ENCODE measurements around the gene SLCO3A1.

SLCO3A1 gene

GRCh38 chr15:91898843-91899242, 45.3 kb downstream of the SLCO3A1 start:
- DNase-seq (ENCODE audit: low read depth): no peak
- no peak overlapping the region for H3K4me3 ChIP-seq (ENCODE audit: low read depth, low read length)
- no peak for TF ChIP-seq CTCF (IDR thresholded peaks at IDR 0.05; ENCODE audit: low read depth, low read length, missing control alignments)

DNA sequence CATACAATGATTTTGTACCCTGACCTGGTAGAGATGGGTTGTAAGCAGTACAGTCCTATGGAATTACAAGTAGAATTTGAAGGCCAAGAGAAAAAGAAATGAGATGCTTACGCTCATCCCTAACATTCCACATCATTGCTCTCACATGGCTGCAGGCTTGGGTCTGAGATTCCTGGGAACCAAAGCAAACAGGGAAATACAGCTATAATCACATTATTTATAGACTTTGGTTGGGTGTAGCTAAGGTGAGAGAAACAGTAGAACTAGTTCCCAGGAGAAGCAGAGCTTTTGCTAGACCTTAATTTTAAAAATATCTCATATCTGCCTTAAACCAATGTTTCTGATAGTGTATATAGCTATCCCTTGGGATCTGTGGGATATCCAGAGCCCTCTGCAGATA, 51.4 kb downstream of the SLCO3A1 start:
- no peak for DNase-seq (ENCODE audit: low read depth)
- no peak for TF ChIP-seq CTCF (IDR thresholded peaks at IDR 0.05; ENCODE audit: low read depth, low read length, missing control alignments)
- H3K4me3 ChIP-seq (ENCODE audit: low read depth, low read length): no peak overlapping the region

GRCh38 chr15:91908391-91908790, 54.9 kb downstream of the SLCO3A1 start:
- H3K4me3 ChIP-seq (ENCODE audit: low read depth, low read length): no peak overlapping the region
- no peak for DNase-seq (ENCODE audit: low read depth)
- TF ChIP-seq CTCF (IDR thresholded peaks at IDR 0.05; ENCODE audit: low read depth, low read length, missing control alignments): no peak

DNA sequence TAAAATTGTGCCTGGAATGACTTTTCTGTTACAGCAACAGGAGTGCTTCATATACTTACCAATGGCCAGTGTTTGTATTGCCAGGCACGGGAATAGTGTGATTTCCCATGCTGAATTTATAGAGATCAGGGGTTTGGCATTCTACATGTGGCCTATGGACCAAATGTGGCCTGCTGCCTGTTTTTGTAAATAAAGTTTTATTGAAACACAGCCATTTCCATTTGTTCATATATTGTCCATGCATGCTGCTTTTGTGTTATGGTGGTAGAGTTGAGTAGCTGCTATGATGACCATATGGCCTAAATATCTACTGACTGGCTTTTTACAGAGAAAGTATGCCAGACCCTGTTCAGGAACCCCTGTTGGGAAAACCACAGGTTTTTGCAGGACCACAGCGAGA, 55.6 kb downstream of the SLCO3A1 start:
- H3K4me3 ChIP-seq (ENCODE audit: low read depth, low read length): no peak overlapping the region
- no peak for DNase-seq (ENCODE audit: low read depth)
- no peak for TF ChIP-seq CTCF (IDR thresholded peaks at IDR 0.05; ENCODE audit: low read depth, low read length, missing control alignments)

GRCh38 chr15:91909574-91909973, 56.1 kb downstream of the SLCO3A1 start:
- TF ChIP-seq CTCF (IDR thresholded peaks at IDR 0.05; ENCODE audit: low read depth, low read length, missing control alignments): no peak
- H3K4me3 ChIP-seq (ENCODE audit: low read depth, low read length): no peak overlapping the region
- DNase-seq (ENCODE audit: low read depth): no peak

DNA sequence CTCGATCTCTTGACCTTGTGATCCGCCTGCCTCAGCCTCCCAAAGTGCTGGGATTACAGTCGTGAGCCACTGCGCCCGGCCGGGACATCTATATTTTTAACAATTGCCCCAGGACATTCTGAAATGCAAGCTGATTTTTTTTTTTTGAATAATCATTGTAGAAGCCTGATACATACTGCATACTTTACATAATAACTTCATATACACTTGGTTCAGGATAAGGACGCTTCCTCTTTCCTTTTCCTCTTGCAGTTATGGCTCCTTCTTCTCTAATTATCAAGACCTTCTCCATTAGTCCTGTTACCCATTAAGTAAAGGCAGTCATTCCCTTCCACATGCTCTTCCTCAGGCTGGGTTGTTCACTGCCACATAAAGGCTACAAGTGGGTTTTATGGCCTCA, 58.3 kb downstream of the SLCO3A1 start:
- no peak for DNase-seq (ENCODE audit: low read depth)
- H3K4me3 ChIP-seq (ENCODE audit: low read depth, low read length): no peak overlapping the region
- no peak for TF ChIP-seq CTCF (IDR thresholded peaks at IDR 0.05; ENCODE audit: low read depth, low read length, missing control alignments)

DNA sequence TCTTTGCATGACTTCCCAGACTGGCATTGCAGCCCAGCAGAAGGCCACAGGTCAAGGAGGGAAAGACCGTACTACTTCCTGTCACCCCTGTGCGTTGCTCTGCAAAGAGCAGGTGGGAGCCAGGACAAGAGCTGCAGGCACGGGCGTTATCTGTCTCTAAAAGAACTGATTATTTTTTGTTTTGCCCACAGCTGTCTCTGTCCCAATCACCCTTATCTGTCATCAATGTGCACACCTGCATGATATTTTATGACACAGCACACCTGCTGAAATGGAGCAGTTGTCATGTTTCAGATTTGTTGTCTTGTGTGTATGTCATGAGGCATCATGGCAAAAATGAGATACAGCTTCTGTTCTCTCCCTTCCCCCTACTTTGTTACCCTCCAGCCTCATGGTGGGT, 58.8 kb downstream of the SLCO3A1 start:
- DNase-seq (ENCODE audit: low read depth): no peak
- no peak overlapping the region for H3K4me3 ChIP-seq (ENCODE audit: low read depth, low read length)
- TF ChIP-seq CTCF (IDR thresholded peaks at IDR 0.05; ENCODE audit: low read depth, low read length, missing control alignments): no peak
